Measurements from ENCODE around the gene TUBGCP3. TPM values are rescaled to one million over a fixed set of nuclear protein-coding genes. Genes with fewer than 3 reads are reported as not detected.

Gene TUBGCP3
- total and polyA plus RNA-seq, 10 donors = 9.1 to 69.8 (median 48.7) TPM

GRCh38 chr13:112580211-112580610 lies 7.7 kb downstream of the TUBGCP3 start:
- H3K27ac ChIP-seq = no peak overlapping the region
- no peak for DNase-seq
- H3K4me1 ChIP-seq = peaks cover 5 to 79% (median 42%) of the 10 kb centered on the region in 6 donors
- H3K9me3 ChIP-seq = no peaks in the 10 kb centered on the region
- no peaks in the 10 kb centered on the region for H3K36me3 ChIP-seq
- no peaks in the 10 kb centered on the region for H3K27me3 ChIP-seq (replicated peaks in 1 of 7)
- no peak overlapping the region for H3K4me3 ChIP-seq
- 94 to 100% (median 96%) methylated on average over 2 of the region's 2 CpGs for WGBS, 5 donors
- intact Hi-C loops (cut with DNase I; ENCODE audit: low total_unique reads) = no loop called here
- TF ChIP-seq POLR2AphosphoS5 (IDR thresholded peaks at IDR 0.05) = no peak
- no peak for TF ChIP-seq POLR2A (IDR thresholded peaks at IDR 0.05)
- no peak for TF ChIP-seq CTCF (IDR thresholded peaks at IDR 0.05 in 8 of 11, conservative IDR thresholded peaks at IDR 0.05 in 3 of 11)

DNA sequence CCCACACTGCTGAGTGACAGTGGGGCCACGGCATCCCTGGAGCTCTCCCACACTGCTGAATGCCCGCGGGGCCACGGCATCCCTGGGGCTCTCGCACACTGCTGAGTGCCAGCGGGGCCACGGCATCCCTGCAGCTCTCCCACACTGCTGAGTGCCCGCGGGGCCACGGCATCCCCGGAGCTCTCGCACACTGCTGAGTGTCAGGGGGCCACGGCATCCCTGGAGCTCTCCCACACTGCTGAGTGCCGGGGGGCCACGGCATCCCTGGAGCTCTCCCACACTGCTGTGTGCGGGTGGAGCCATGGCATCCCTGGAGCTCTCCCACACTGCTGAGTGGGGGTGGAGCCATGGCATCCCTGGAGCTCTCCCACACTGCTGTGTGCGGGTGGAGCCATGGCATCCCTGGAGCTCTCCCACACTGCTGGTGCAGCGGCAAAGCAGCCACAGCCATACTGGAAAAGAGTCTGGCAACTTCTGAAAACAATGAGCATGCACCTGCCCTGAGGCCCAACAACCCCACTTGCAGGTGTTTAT lies 8.6 kb downstream of the TUBGCP3 start:
- TF ChIP-seq POLR2AphosphoS5 (IDR thresholded peaks at IDR 0.05) = no peak
- TF ChIP-seq CTCF (IDR thresholded peaks at IDR 0.05 in 8 of 11, conservative IDR thresholded peaks at IDR 0.05 in 3 of 11) = no peak
- TF ChIP-seq POLR2A (IDR thresholded peaks at IDR 0.05) = no peak
- H3K36me3 ChIP-seq = no peaks in the 10 kb centered on the region
- intact Hi-C loops (cut with DNase I; ENCODE audit: low total_unique reads) = no loop called here

GRCh38 chr13:112576768-112577167 lies 11.2 kb downstream of the TUBGCP3 start:
- TF ChIP-seq CTCF (IDR thresholded peaks at IDR 0.05 in 8 of 11, conservative IDR thresholded peaks at IDR 0.05 in 3 of 11) (no peak), POLR2AphosphoS5 (IDR thresholded peaks at IDR 0.05) (no peak), POLR2A (IDR thresholded peaks at IDR 0.05) (no peak)
- no peak for DNase-seq
- peaks cover 11 to 79% (median 35%) of the 10 kb centered on the region in 6 donors for H3K4me1 ChIP-seq
- H3K27ac ChIP-seq = no peak overlapping the region
- intact Hi-C loops (cut with DNase I; ENCODE audit: low total_unique reads) = no loop called here
- H3K9me3 ChIP-seq = no peaks in the 10 kb centered on the region
- no peak overlapping the region for H3K4me3 ChIP-seq
- H3K36me3 ChIP-seq = no peaks in the 10 kb centered on the region
- H3K27me3 ChIP-seq (replicated peaks in 1 of 7) = no peaks in the 10 kb centered on the region

More for the DNA sequence above, 8.6 kb downstream of the TUBGCP3 start:
- H3K9me3 ChIP-seq = no peaks in the 10 kb centered on the region
- H3K27ac ChIP-seq = no peak overlapping the region
- DNase-seq = no peak
- peaks cover 10 to 79% (median 42%) of the 10 kb centered on the region in 6 donors for H3K4me1 ChIP-seq
- no peaks in the 10 kb centered on the region for H3K27me3 ChIP-seq (replicated peaks in 1 of 7)
- H3K4me3 ChIP-seq = no peak overlapping the region
- WGBS, 5 donors = 85 to 94% (median 93%) methylated on average over 8 to 18 of the region's 18 CpGs

GRCh38 chr13:112576191-112576590 lies 11.8 kb downstream of the TUBGCP3 start:
- H3K9me3 ChIP-seq = no peaks in the 10 kb centered on the region
- H3K36me3 ChIP-seq = no peaks in the 10 kb centered on the region
- no peak for TF ChIP-seq POLR2AphosphoS5 (IDR thresholded peaks at IDR 0.05)
- TF ChIP-seq POLR2A (IDR thresholded peaks at IDR 0.05) = no peak
- TF ChIP-seq CTCF (IDR thresholded peaks at IDR 0.05 in 8 of 11, conservative IDR thresholded peaks at IDR 0.05 in 3 of 11) = no peak
- H3K4me1 ChIP-seq = peaks cover 13 to 79% (median 36%) of the 10 kb centered on the region in 6 donors
- no peaks in the 10 kb centered on the region for H3K27me3 ChIP-seq (replicated peaks in 1 of 7)
- WGBS, 5 donors = 73 to 82% (median 81%) methylated on average over 4 of the region's 4 CpGs
- no peak for DNase-seq
- intact Hi-C loops (cut with DNase I; ENCODE audit: low total_unique reads) = no loop called here
- no peak overlapping the region for H3K4me3 ChIP-seq
- no peak overlapping the region for H3K27ac ChIP-seq

Data from spleen (tissue), 11 donors.